Measurements from ENCODE around the gene A4GALT. TPM values are rescaled to one million over a fixed set of nuclear protein-coding genes. Genes with fewer than 3 reads are reported as not detected.

Gene A4GALT
- total RNA-seq, 2 donors from 2014 or later: 3.1 to 6.9 TPM

DNA sequence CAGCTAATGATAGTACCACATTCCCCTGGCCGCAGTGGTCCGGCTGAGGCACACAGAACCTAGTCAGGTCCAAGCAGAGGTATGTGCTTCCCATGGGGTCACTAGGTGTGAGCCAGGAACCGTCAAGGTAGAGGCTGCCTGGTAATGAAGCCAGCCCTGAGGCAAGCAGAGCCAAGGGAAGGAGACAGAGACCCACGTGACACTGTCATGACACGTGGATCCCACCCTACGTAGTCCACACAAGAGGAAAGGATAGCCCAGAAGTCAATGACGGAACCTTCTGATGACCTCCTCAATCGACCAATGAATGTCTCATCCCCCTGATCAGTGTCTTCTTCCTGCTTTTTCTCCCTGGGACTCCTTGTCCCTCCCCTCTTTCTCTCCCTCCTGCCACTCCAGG is 19.0 kb downstream of the A4GALT start:
- H3K36me3 ChIP-seq (replicated peaks in 1 of 2; ENCODE audit: insufficient read depth in 1 of 2, low read depth in 2 of 2): no peaks in the 10 kb centered on the region
- ATAC-seq (no peak), DNase-seq (no peak)
- no peaks in the 10 kb centered on the region for H3K9me3 ChIP-seq
- peaks cover 14% of the 10 kb centered on the region for H3K4me1 ChIP-seq
- no peak overlapping the region for H3K27ac ChIP-seq
- no peak overlapping the region for H3K4me3 ChIP-seq
- 69 to 77% methylated on average over 8 of the region's 8 CpGs for WGBS, 2 donors
- TF ChIP-seq, protein P1, sequence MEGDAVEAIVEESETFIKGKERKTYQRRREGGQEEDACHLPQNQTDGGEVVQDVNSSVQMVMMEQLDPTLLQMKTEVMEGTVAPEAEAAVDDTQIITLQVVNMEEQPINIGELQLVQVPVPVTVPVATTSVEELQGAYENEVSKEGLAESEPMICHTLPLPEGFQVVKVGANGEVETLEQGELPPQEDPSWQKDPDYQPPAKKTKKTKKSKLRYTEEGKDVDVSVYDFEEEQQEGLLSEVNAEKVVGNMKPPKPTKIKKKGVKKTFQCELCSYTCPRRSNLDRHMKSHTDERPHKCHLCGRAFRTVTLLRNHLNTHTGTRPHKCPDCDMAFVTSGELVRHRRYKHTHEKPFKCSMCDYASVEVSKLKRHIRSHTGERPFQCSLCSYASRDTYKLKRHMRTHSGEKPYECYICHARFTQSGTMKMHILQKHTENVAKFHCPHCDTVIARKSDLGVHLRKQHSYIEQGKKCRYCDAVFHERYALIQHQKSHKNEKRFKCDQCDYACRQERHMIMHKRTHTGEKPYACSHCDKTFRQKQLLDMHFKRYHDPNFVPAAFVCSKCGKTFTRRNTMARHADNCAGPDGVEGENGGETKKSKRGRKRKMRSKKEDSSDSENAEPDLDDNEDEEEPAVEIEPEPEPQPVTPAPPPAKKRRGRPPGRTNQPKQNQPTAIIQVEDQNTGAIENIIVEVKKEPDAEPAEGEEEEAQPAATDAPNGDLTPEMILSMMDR (IDR thresholded peaks at IDR 0.05): no peak
- no peak for TF ChIP-seq POLR2A (IDR thresholded peaks at IDR 0.05)
- H3K27me3 ChIP-seq: no peaks in the 10 kb centered on the region
- intact Hi-C loops (cut with DNase I): no loop called here

DNA sequence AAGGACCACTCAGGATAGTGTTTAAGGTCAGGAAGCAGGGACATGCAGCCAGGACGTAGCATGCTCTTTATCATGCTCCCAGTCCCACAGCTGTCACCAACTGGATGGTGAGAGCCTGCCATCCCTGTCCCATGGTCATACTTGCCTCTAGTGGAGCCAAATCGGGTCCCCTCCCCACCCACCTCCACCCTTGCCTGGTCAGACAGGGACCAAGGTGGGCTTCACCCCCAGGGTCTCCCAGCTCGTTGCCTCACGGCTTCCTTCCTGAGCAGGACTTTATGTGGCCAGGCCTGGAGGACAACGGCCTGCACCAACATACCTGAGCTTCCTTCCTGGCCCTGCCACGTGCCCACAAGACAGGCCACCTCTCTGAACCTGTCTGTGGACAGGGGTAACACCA is 19.8 kb downstream of the A4GALT start:
- H3K4me3 ChIP-seq: no peak overlapping the region
- intact Hi-C loops (cut with DNase I): no loop called here
- no peak for DNase-seq
- peaks cover 14% of the 10 kb centered on the region for H3K4me1 ChIP-seq
- 52 to 62% methylated on average over 4 to 6 of the region's 6 CpGs for WGBS, 2 donors
- TF ChIP-seq, protein P1 (IDR thresholded peaks at IDR 0.05): no peak
- TF ChIP-seq POLR2A (IDR thresholded peaks at IDR 0.05): no peak
- H3K27ac ChIP-seq: no peak overlapping the region
- H3K36me3 ChIP-seq (replicated peaks in 1 of 2; ENCODE audit: insufficient read depth in 1 of 2, low read depth in 2 of 2): no peaks in the 10 kb centered on the region
- ATAC-seq: no peak
- no peaks in the 10 kb centered on the region for H3K27me3 ChIP-seq
- no peaks in the 10 kb centered on the region for H3K9me3 ChIP-seq

GRCh38 chr22:42700355-42700754 is 20.3 kb downstream of the A4GALT start:
- Histone ChIP-seq H3K4me1 (peaks cover 14% of the 10 kb centered on the region), H3K27me3 (no peaks in the 10 kb centered on the region), H3K27ac (no peak overlapping the region), H3K36me3 (replicated peaks in 1 of 2; ENCODE audit: insufficient read depth in 1 of 2, low read depth in 2 of 2) (no peaks in the 10 kb centered on the region), H3K4me3 (no peak overlapping the region), H3K9me3 (no peaks in the 10 kb centered on the region)
- DNase-seq (no peak), ATAC-seq (no peak)
- intact Hi-C loops (cut with DNase I): no loop called here
- TF ChIP-seq POLR2A (IDR thresholded peaks at IDR 0.05): no peak
- TF ChIP-seq, protein P1 (IDR thresholded peaks at IDR 0.05): no peak
- 76 to 87% methylated on average over 4 to 8 of the region's 8 CpGs for WGBS, 2 donors

DNA sequence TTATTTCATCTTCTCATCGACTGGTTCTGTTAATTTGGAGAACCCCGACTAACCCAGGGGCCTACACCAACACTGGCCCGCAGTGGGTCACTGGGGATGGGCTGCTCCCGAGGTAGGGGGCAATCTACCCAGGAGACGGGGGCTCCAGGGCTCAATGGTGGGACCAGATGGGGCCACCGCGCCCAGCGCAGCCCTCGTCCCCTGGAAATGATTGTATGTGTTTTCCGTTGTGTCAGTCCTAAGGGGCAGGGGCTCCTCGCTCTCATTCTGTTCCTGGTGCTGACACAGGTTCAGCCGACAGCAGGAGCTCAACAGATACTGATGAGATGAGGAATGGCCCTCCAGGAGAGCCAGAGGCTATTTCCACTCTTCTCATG is 20.7 kb downstream of the A4GALT start:
- no peaks in the 10 kb centered on the region for H3K36me3 ChIP-seq (replicated peaks in 1 of 2; ENCODE audit: insufficient read depth in 1 of 2, low read depth in 2 of 2)
- no peaks in the 10 kb centered on the region for H3K27me3 ChIP-seq
- H3K27ac ChIP-seq: no peak overlapping the region
- peaks cover 14% of the 10 kb centered on the region for H3K4me1 ChIP-seq
- DNase-seq: no peak
- no peaks in the 10 kb centered on the region for H3K9me3 ChIP-seq
- no peak overlapping the region for H3K4me3 ChIP-seq
- intact Hi-C loops (cut with DNase I): no loop called here
- 75 to 88% methylated on average over 11 to 12 of the region's 12 CpGs for WGBS, 2 donors
- TF ChIP-seq POLR2A (IDR thresholded peaks at IDR 0.05): no peak
- TF ChIP-seq, protein P1 (IDR thresholded peaks at IDR 0.05): no peak
- ATAC-seq: no peak

- 78 to 83% methylated on average over 17 of the region's 17 CpGs for WGBS, 2 donors
- Histone ChIP-seq H3K27ac (peak overlapping the region in 1 of 4 donors; percentile 29), H3K4me3 (no peak overlapping the region), H3K36me3 (replicated peaks in 1 of 2; ENCODE audit: insufficient read depth in 1 of 2, low read depth in 2 of 2) (no peaks in the 10 kb centered on the region), H3K9me3 (no peaks in the 10 kb centered on the region), H3K27me3 (no peaks in the 10 kb centered on the region), H3K4me1 (peaks cover 14% of the 10 kb centered on the region)
- no peak for TF ChIP-seq POLR2A (IDR thresholded peaks at IDR 0.05)
- TF ChIP-seq, protein P1 (IDR thresholded peaks at IDR 0.05): no peak
- ATAC-seq (no peak), DNase-seq (no peak)
- intact Hi-C loops (cut with DNase I): no loop called here
These were observed 21.2 kb downstream of the A4GALT start for GRCh38 chr22:42699281-42699975.
